Brain pericyte (primary cell): ENCODE measurements around the gene FEN1.
A peak's percentile ranks its signal among the peaks of the same experiment; 100 is the strongest.

Experiments
- DNase-seq: peaks from one replicate; pipeline ENCODE4 v3.0.0-alpha.2; 2012; ENCODE audit warnings: low read depth, low spot score

FEN1 gene

GRCh38 chr11:61794579-61794978 is 1.9 kb downstream of the FEN1 start:
- DNase-seq: no peak

- no peak for DNase-seq
Measured at GRCh38 chr11:61795459-61795858, 2.7 kb downstream of the FEN1 start.

- no peak for DNase-seq
Measured at GRCh38 chr11:61795876-61796526, 3.3 kb downstream of the FEN1 start.

- DNase-seq: peak; percentile 64
Measured at GRCh38 chr11:61797263-61797944, 4.7 kb downstream of the FEN1 start.

GRCh38 chr11:61799665-61800284 is 7.1 kb downstream of the FEN1 start:
- no peak for DNase-seq

GRCh38 chr11:61800331-61801281 is 7.9 kb downstream of the FEN1 start:
- DNase-seq: no peak

GRCh38 chr11:61802605-61803004 is 9.9 kb downstream of the FEN1 start:
- DNase-seq: no peak

GRCh38 chr11:61803889-61804647 is 11.4 kb downstream of the FEN1 start:
- no peak for DNase-seq

- DNase-seq: no peak
Measured at GRCh38 chr11:61805146-61805545, 12.4 kb downstream of the FEN1 start.

- no peak for DNase-seq
Measured at GRCh38 chr11:61806785-61807184, 14.1 kb downstream of the FEN1 start.

- no peak for DNase-seq
Measured at GRCh38 chr11:61810671-61811175, 18.0 kb downstream of the FEN1 start.

- DNase-seq: no peak
Measured at GRCh38 chr11:61811831-61812230, 19.1 kb downstream of the FEN1 start.

- no peak for DNase-seq
Measured at GRCh38 chr11:61812736-61813411, 20.2 kb downstream of the FEN1 start.

- DNase-seq: no peak
Measured at GRCh38 chr11:61814247-61814957, 21.7 kb downstream of the FEN1 start.

GRCh38 chr11:61814958-61815789 is 22.5 kb downstream of the FEN1 start:
- peak; percentile 94 for DNase-seq

- DNase-seq: no peak
Measured at GRCh38 chr11:61815790-61816735, 23.4 kb downstream of the FEN1 start.

GRCh38 chr11:61816736-61817455 is 24.2 kb downstream of the FEN1 start, which contains the start of gene FADS1:
FADS1 (minus strand) TSS chr11:61817003; CDS start chr11:61816929, 74 bp downstream.
- peak; percentile 79 for DNase-seq
